PC-3 (cell line): ENCODE data around the gene IRF8.

Experiments
- EZH2 ChIP-seq: fragments of 300-600 bp; sonication (generic); IDR thresholded peaks from one replicate; pipeline ENCODE4 v1.6.1; 2017; ENCODE audit warnings: antibody characterized with exemption, mild to moderate bottlenecking, low read length; ENCODE audit not compliant: unreplicated experiment
- EZH2phosphoT487 ChIP-seq: fragments of 300-600 bp; sonication (generic); IDR thresholded peaks from 2 replicates; pipeline ENCODE4 v1.6.1; 2018; ENCODE audit warnings: mild to moderate bottlenecking, antibody characterized with exemption, low read length, borderline replicate concordance
- TF ChIP-seq, protein P1 (sequence below): fragments of 300-600 bp; sonication (generic); conservative IDR thresholded peaks from 2 replicates; pipeline ENCODE4 v1.5.1; 2017; ENCODE audit warnings: antibody characterized with exemption, low read depth, mild to moderate bottlenecking, low read length

- TF ChIP-seq, protein P1, sequence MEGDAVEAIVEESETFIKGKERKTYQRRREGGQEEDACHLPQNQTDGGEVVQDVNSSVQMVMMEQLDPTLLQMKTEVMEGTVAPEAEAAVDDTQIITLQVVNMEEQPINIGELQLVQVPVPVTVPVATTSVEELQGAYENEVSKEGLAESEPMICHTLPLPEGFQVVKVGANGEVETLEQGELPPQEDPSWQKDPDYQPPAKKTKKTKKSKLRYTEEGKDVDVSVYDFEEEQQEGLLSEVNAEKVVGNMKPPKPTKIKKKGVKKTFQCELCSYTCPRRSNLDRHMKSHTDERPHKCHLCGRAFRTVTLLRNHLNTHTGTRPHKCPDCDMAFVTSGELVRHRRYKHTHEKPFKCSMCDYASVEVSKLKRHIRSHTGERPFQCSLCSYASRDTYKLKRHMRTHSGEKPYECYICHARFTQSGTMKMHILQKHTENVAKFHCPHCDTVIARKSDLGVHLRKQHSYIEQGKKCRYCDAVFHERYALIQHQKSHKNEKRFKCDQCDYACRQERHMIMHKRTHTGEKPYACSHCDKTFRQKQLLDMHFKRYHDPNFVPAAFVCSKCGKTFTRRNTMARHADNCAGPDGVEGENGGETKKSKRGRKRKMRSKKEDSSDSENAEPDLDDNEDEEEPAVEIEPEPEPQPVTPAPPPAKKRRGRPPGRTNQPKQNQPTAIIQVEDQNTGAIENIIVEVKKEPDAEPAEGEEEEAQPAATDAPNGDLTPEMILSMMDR = no peak
- no peak for TF ChIP-seq EZH2phosphoT487
- TF ChIP-seq EZH2 = no peak
These were observed 27.2 kb upstream of the IRF8 start for GRCh38 chr16:85871756-85872155.
